MM.1S (cell line): Measurements from ENCODE around the gene TMEM33.

Experiments used
- DNase-seq: peaks from one replicate; pipeline ENCODE4 v3.0.0-alpha.2; 2015
- H2AFZ ChIP-seq: fragments of 300-600 bp; sonication (generic); 2 replicates; pipeline ENCODE4 v1.6.0; 2016; ENCODE audit warnings: antibody characterized with exemption, low read length
- H3F3A ChIP-seq: fragments of 300-600 bp; sonication (generic); 2 replicates; pipeline ENCODE4 v1.6.1; 2016; ENCODE audit warnings: mild to moderate bottlenecking, antibody characterized with exemption, low read length, moderate library complexity, mixed read lengths; ENCODE audit not compliant: insufficient read depth
- H3K27ac ChIP-seq: fragments of 300-600 bp; sonication (generic); 2 replicates; pipeline ENCODE4 v1.5.1; 2016; ENCODE audit warnings: mild to moderate bottlenecking, low read length
- H3K27me3 ChIP-seq: fragments of 300-600 bp; sonication (generic); replicated peaks from 2 replicates; pipeline ENCODE4 v1.6.0; 2016; ENCODE audit warnings: low read length; ENCODE audit not compliant: insufficient read depth
- H3K36me3 ChIP-seq: fragments of 300-600 bp; sonication (generic); replicated peaks from 2 replicates; pipeline ENCODE4 v1.6.1; 2016; ENCODE audit warnings: mild to moderate bottlenecking, low read length, mixed read lengths; ENCODE audit not compliant: insufficient read depth
- H3K4me1 ChIP-seq: fragments of 300-600 bp; sonication (generic); 2 replicates; pipeline ENCODE4 v1.6.1; 2016; ENCODE audit warnings: low read length, mixed read lengths
- H3K4me2 ChIP-seq: fragments of 300-600 bp; sonication (generic); 2 replicates; pipeline ENCODE4 v1.6.0; 2016; ENCODE audit warnings: low read depth, low read length
- H3K4me3 ChIP-seq: fragments of 300-600 bp; sonication (generic); 2 replicates; pipeline ENCODE4 v1.5.1; 2016; ENCODE audit warnings: low read length, mixed read lengths
- H3K79me2 ChIP-seq: fragments of 300-600 bp; sonication (generic); 2 replicates; pipeline ENCODE4 v1.6.1; 2016; ENCODE audit warnings: mixed run types, low read length, mixed read lengths
- H3K9ac ChIP-seq: fragments of 300-600 bp; sonication (generic); 2 replicates; pipeline ENCODE4 v1.6.1; 2016; ENCODE audit warnings: low read length, mixed read lengths
- H3K9me2 ChIP-seq: fragments of 300-600 bp; sonication (generic); replicated peaks from 2 replicates; pipeline ENCODE4 v1.6.1; 2016; ENCODE audit warnings: mild to moderate bottlenecking, low read length, mixed read lengths; ENCODE audit not compliant: insufficient read depth
- H3K9me3 ChIP-seq: fragments of 300-600 bp; sonication (generic); replicated peaks from 2 replicates; pipeline ENCODE4 v1.6.1; 2016; ENCODE audit warnings: mild to moderate bottlenecking, low read length, mixed read lengths; ENCODE audit not compliant: insufficient read depth
- H4K20me1 ChIP-seq: fragments of 300-600 bp; sonication (generic); 2 replicates; pipeline ENCODE4 v1.6.1; 2016; ENCODE audit warnings: mild to moderate bottlenecking, low read length, moderate library complexity, mixed read lengths; ENCODE audit not compliant: insufficient read depth
- EZH2 ChIP-seq: fragments of 300-600 bp; sonication (generic); optimal IDR thresholded peaks from 2 replicates; pipeline ENCODE3; 2017; ENCODE audit warnings: low read depth, mild to moderate bottlenecking, antibody characterized with exemption, low read length, mixed read lengths
- EZH2phosphoT487 ChIP-seq: fragments of 300-600 bp; sonication (generic); IDR thresholded peaks from 2 replicates; pipeline ENCODE4 v1.6.1; 2018; ENCODE audit warnings: antibody characterized with exemption, low read length
- TF ChIP-seq, protein P1 (sequence below): fragments of 300-600 bp; sonication (generic); IDR thresholded peaks from 2 replicates; pipeline ENCODE4 v1.5.1; 2016; ENCODE audit warnings: antibody characterized with exemption, low read length, mixed read lengths

Gene TMEM33

DNA sequence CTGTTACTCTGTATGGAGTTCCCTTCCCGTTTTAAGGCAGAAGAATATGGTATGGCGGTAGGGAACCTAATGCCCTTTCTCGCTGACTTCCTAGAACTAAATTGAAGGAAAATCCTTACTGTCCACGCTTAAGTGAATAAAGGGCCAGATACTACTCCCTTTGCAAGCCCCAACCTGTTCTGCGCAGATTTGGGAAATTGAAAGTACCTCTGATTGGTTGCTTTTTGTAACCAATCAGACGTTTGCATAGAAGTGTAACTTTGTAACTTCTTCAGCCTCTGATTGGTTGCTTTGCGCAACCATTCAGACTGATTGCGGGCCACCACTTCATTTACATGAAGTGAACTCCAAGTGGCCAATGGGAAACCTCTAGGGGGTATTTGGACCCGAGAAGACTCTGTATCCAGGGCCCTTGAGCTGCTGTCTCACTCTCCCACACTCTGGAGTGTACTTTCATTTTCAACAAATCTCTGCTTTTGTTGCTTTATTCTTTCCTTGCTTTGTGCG lies 1.2 kb upstream of the TMEM33 start:
- TF ChIP-seq EZH2 (no peak), EZH2phosphoT487 (no peak)
- TF ChIP-seq, protein P1, sequence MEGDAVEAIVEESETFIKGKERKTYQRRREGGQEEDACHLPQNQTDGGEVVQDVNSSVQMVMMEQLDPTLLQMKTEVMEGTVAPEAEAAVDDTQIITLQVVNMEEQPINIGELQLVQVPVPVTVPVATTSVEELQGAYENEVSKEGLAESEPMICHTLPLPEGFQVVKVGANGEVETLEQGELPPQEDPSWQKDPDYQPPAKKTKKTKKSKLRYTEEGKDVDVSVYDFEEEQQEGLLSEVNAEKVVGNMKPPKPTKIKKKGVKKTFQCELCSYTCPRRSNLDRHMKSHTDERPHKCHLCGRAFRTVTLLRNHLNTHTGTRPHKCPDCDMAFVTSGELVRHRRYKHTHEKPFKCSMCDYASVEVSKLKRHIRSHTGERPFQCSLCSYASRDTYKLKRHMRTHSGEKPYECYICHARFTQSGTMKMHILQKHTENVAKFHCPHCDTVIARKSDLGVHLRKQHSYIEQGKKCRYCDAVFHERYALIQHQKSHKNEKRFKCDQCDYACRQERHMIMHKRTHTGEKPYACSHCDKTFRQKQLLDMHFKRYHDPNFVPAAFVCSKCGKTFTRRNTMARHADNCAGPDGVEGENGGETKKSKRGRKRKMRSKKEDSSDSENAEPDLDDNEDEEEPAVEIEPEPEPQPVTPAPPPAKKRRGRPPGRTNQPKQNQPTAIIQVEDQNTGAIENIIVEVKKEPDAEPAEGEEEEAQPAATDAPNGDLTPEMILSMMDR, result no peak
- Histone ChIP-seq H3K27ac (no peak overlapping the region), H2AFZ (0 out of 2 replicates have a peak overlapping the region, but pooled peaks have one; percentile 59), H3K4me3 (no peak overlapping the region), H3K4me2 (no peak overlapping the region), H3K36me3 (no peaks in the 10 kb centered on the region; the same call in 1 of the 2 replicates), H3K9me3 (no peaks in the 10 kb centered on the region), H3K9ac (no peak overlapping the region), H3F3A (no peaks in the 10 kb centered on the region), H3K79me2 (peaks cover 41% of the 10 kb centered on the region), H3K27me3 (no peaks in the 10 kb centered on the region), H3K4me1 (peaks cover 4% of the 10 kb centered on the region; the same call in 1 of the 2 replicates), H4K20me1 (no peaks in the 10 kb centered on the region), H3K9me2 (no peaks in the 10 kb centered on the region)
- DNase-seq, result no peak

DNA sequence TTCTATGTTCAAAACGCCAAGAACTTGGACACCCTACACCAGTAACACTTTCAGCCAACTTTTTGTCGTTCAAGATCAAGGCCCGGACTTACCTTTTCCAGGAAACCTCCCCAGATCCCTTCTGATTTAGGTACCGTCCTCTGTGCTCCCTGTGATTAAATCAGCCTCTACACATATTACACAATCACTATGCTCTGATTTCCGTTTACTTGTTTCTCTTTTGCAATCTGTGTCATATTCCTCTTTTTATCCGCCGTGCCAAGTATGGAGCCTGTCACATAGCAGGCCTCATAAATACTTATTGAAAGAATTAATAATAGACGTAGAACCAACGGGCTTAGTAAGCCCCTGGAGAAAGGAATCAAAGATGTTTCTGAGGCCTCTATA lies 722 bp upstream of the TMEM33 start:
- Histone ChIP-seq H3K4me2 (peak overlapping the region; percentile 29), H3K27ac (no peak overlapping the region), H3K27me3 (no peaks in the 10 kb centered on the region), H3K9me3 (no peaks in the 10 kb centered on the region), H3K4me3 (peak overlapping the region; percentile 100), H2AFZ (peak overlapping the region; percentile 59), H3K36me3 (no peaks in the 10 kb centered on the region; the same call in 1 of the 2 replicates), H3K9ac (no peak overlapping the region), H3K4me1 (peaks cover 4% of the 10 kb centered on the region; the same call in 1 of the 2 replicates), H3K9me2 (no peaks in the 10 kb centered on the region), H3F3A (no peaks in the 10 kb centered on the region), H3K79me2 (peaks cover 45% of the 10 kb centered on the region), H4K20me1 (no peaks in the 10 kb centered on the region)
- TF ChIP-seq EZH2phosphoT487 (no peak), EZH2 (no peak)
- DNase-seq, result no peak

DNA sequence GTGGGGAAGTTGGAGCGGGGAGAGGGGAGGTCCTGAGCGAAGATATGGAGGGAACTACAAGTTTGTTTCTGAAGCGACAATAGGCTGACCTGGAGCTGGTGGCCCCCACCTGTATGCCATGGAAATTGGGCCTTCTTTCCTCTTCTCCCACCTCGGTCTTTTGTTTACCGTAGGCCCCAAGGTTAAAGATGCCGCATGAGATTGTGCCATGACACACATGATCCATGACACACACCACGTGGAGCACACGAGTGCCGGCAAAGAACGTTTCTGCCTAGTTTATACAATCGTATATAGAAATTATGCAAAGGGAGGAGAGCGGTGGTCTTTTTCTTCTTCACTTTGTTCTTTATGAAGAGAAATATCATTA lies 408 bp downstream of the TMEM33 start:
- peak overlapping the region; percentile 100 for H3K4me3 ChIP-seq
- H3K4me2 ChIP-seq, result peak overlapping the region; percentile 69
- H3K4me1 ChIP-seq, result peaks cover 4% of the 10 kb centered on the region; the same call in 1 of the 2 replicates
- H4K20me1 ChIP-seq, result no peaks in the 10 kb centered on the region
- H3K36me3 ChIP-seq, result no peaks in the 10 kb centered on the region; the same call in 1 of the 2 replicates
- H2AFZ ChIP-seq, result peak overlapping the region; percentile 59
- H3K9ac ChIP-seq, result peak overlapping the region; percentile 92
- no peaks in the 10 kb centered on the region for H3K9me2 ChIP-seq
- peak overlapping the region; percentile 57; the same call in 1 of the 2 replicates for H3K27ac ChIP-seq
- no peaks in the 10 kb centered on the region for H3K9me3 ChIP-seq
- H3K27me3 ChIP-seq, result no peaks in the 10 kb centered on the region
- TF ChIP-seq, protein P1, result no peak
- TF ChIP-seq EZH2 (no peak), EZH2phosphoT487 (no peak)
- H3K79me2 ChIP-seq, result peaks cover 53% of the 10 kb centered on the region
- H3F3A ChIP-seq, result no peaks in the 10 kb centered on the region
- peak; percentile 13 for DNase-seq

DNA sequence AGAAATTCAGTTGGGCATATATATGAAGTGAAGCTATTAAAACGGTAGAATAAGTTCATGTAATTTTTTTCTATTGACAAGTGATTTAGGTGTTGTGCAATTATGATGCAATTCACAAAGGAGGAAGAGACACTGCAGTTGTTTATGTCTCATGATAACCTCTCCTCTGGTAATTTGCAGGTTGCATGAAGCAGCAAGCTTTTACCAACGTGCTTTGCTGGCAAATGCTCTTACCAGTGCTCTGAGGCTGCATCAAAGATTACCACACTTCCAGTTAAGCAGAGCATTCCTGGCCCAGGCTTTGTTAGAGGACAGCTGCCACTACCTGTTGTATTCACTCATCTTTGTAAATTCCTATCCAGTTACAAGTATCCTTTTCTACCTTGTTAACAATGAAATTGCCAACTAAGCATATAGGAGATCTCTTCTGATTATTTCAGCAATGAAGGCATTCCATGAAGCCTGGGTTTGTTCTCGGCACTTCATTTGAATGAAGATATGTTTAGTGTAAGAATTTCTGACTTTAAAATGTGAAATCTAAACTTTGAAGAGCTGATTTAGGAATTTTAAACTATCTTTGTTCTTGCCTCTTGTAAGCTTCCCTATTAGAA lies 3.9 kb downstream of the TMEM33 start:
- H3K27me3 ChIP-seq, result no peaks in the 10 kb centered on the region
- no peak overlapping the region for H3K4me2 ChIP-seq
- peaks cover 57% of the 10 kb centered on the region for H3K79me2 ChIP-seq
- H3K27ac ChIP-seq, result no peak overlapping the region
- no peak overlapping the region for H3K4me3 ChIP-seq
- TF ChIP-seq, protein P1, result no peak
- TF ChIP-seq EZH2phosphoT487 (no peak), EZH2 (no peak)
- H3K9ac ChIP-seq, result no peak overlapping the region
- H3K9me3 ChIP-seq, result no peaks in the 10 kb centered on the region
- H3F3A ChIP-seq, result no peaks in the 10 kb centered on the region
- H3K4me1 ChIP-seq, result peaks cover 4% of the 10 kb centered on the region; the same call in 1 of the 2 replicates
- H4K20me1 ChIP-seq, result no peaks in the 10 kb centered on the region
- H3K9me2 ChIP-seq, result no peaks in the 10 kb centered on the region
- DNase-seq, result no peak
- H2AFZ ChIP-seq, result no peak overlapping the region
- no peaks in the 10 kb centered on the region; the same call in 1 of the 2 replicates for H3K36me3 ChIP-seq
